Prostate gland (tissue), 2 donors: Measurements from ENCODE around the gene OR5M11. TPM values are rescaled to one million over a fixed set of nuclear protein-coding genes. Genes with fewer than 3 reads are reported as not detected.

Experiments used
- DNase-seq: peaks from one replicate; pipeline ENCODE4 v3.0.0-alpha.2; 2019; ENCODE audit warnings: low spot score
- H3K27ac ChIP-seq, 2 donors: fragments of 200-600 bp; sonication (generic); 2 replicates each; pipeline ENCODE4 v1.5.1; 2017 to 2019
- H3K27me3 ChIP-seq: fragments of 200-600 bp; sonication (generic); replicated peaks from 2 replicates; pipeline ENCODE4 v1.5.1; 2019; ENCODE audit not compliant: insufficient read depth
- H3K36me3 ChIP-seq, 2 donors: fragments of 200-600 bp; sonication (generic); 1 replicate in 1 of 2; 2 replicates in 1 of 2; pipeline versions ENCODE4 v1.5.1 to v1.8.1; 2017 to 2019
- H3K4me1 ChIP-seq: fragments of 200-600 bp; sonication (generic); replicated peaks from 2 replicates; pipeline ENCODE4 v1.5.1; 2019
- H3K4me3 ChIP-seq, 2 donors: fragments of 200-600 bp; sonication (generic); 2 replicates each; pipeline ENCODE4 v1.5.1; 2017 to 2019
- H3K9me3 ChIP-seq: fragments of 200-600 bp; sonication (generic); 2 replicates; pipeline ENCODE4 v1.5.1; 2017
- POLR2A ChIP-seq: fragments of 450-650 bp; IDR thresholded peaks from one replicate; pipeline ENCODE4 v1.6.1; 2016; ENCODE audit warnings: antibody characterized with exemption, mild to moderate bottlenecking
- POLR2AphosphoS5 ChIP-seq: sonication (generic); formaldehyde crosslinking; IDR thresholded peaks from one replicate; pipeline ENCODE4 v1.6.1; 2017; ENCODE audit warnings: antibody characterized with exemption
- WGBS: methylation state at CpG from one replicate; pipeline ENCODE4 v1.1.5; 2018; 5-methylcytosine and 5-hydroxymethylcytosine counted together
- intact Hi-C: fragments of 100-400 bp; cut with DNase I; formaldehyde crosslinking; loops from one replicate; pipeline ENCODE4 v1.14.2; 2022
- total RNA-seq, 2 donors: library from RNA; depleted of rRNA; stranded (reverse); fragments of >200 nt; gene quantifications; one replicate each; pipeline ENCODE4 v1.1.0, GENCODE V29; 2016
- TF ChIP-seq, protein P1 (sequence below), 4 experiments: fragments of 200-600 bp in 2 of 4; fragments of 450-650 bp in 2 of 4; sonication (generic) in 2 of 4; IDR thresholded peaks; 1 replicate in 3 of 4; 2 replicates in 1 of 4; pipeline ENCODE4 v1.5.1; 2016 to 2019; ENCODE audit warnings: antibody characterized with exemption in 4 of 4, mild to moderate bottlenecking in 2 of 4, moderate library complexity in 2 of 4

Gene OR5M11
- total RNA-seq, 2 donors from 2014 or later: not detected

DNA sequence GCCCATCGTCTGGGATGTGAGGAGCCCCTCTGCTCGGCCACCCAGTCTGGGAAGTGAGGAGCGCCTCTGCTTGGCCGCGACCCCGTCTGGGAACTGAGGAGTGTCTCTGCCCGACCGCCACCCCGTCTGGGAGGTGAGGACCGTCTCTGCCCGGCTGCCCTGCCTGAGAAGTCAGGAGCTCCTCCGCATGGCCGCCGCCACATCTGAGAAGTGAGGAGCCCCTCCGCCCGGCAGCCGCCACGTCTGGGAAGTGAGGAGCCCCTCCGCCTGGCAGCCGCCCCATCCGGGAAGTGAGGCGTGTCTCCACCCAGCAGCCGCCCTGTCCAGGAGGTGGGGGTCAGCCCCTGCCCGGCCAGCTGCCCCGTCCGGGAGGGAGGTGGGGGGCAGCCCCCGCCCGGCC is 46.0 kb downstream of the OR5M11 start:
- WGBS: 94% methylated on average over 12 of the region's 28 CpGs
- Histone ChIP-seq H3K27ac (no peak overlapping the region), H3K4me3 (no peak overlapping the region), H3K27me3 (no peaks in the 10 kb centered on the region), H3K4me1 (no peaks in the 10 kb centered on the region), H3K36me3 (no peaks in the 10 kb centered on the region), H3K9me3 (no peaks in the 10 kb centered on the region)
- TF ChIP-seq POLR2AphosphoS5 (no peak), POLR2A (no peak)
- TF ChIP-seq, protein P1, sequence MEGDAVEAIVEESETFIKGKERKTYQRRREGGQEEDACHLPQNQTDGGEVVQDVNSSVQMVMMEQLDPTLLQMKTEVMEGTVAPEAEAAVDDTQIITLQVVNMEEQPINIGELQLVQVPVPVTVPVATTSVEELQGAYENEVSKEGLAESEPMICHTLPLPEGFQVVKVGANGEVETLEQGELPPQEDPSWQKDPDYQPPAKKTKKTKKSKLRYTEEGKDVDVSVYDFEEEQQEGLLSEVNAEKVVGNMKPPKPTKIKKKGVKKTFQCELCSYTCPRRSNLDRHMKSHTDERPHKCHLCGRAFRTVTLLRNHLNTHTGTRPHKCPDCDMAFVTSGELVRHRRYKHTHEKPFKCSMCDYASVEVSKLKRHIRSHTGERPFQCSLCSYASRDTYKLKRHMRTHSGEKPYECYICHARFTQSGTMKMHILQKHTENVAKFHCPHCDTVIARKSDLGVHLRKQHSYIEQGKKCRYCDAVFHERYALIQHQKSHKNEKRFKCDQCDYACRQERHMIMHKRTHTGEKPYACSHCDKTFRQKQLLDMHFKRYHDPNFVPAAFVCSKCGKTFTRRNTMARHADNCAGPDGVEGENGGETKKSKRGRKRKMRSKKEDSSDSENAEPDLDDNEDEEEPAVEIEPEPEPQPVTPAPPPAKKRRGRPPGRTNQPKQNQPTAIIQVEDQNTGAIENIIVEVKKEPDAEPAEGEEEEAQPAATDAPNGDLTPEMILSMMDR (IDR thresholded peaks at IDR 0.05): no peak
- intact Hi-C loops: no loop called here
- no peak for DNase-seq

DNA sequence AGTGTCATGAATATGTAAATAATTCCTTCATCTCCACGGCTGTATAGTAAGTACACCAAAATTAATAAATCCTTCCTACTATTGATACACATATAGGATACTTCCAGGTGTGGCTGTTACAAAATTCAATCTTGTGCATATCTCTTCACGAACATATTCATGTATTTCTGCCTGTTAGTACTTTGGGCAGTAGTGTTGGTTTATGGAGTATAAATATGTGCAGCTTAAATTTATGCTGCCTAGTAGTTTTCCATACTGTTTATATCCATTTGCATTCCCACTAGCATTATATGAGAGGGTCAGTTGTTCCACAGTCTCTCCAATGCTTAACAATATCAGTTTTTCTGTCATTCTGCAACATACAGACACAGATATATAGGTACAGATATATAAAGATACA is 47.9 kb downstream of the OR5M11 start:
- H3K27me3 ChIP-seq: no peaks in the 10 kb centered on the region
- intact Hi-C loops: no loop called here
- WGBS: 88% methylated on average over 2 of the region's 2 CpGs
- TF ChIP-seq POLR2AphosphoS5: no peak
- no peak for TF ChIP-seq POLR2A
- TF ChIP-seq, protein P1 (IDR thresholded peaks at IDR 0.05): no peak
- no peaks in the 10 kb centered on the region for H3K4me1 ChIP-seq
- H3K4me3 ChIP-seq: no peak overlapping the region
- H3K27ac ChIP-seq: no peak overlapping the region
- no peaks in the 10 kb centered on the region for H3K36me3 ChIP-seq
- H3K9me3 ChIP-seq: no peaks in the 10 kb centered on the region
- no peak for DNase-seq

Other genes starting within 250 kb of the OR5M11 start
- gene OR8K3, start 228.1 kb downstream of the OR5M11 start, total RNA-seq: not detected
- 1 to 10 TPM in 1 of 2 donors, not detected in 1; 1.6 TPM for gene OR8K1, start 197.2 kb downstream of the OR5M11 start, total RNA-seq
- gene OR8J1, start 189.0 kb downstream of the OR5M11 start, total RNA-seq: not detected
- not detected for gene OR8U1, start 167.6 kb downstream of the OR5M11 start, total RNA-seq
- not detected for gene OR5AL1, start 130.6 kb downstream of the OR5M11 start, total RNA-seq
- gene OR5M3, start 69.9 kb downstream of the OR5M11 start, total RNA-seq: not detected
- not detected for gene OR5M8, start 51.9 kb downstream of the OR5M11 start, total RNA-seq
- not detected for gene OR5M10, start 34.5 kb upstream of the OR5M11 start, total RNA-seq
- not detected for gene OR5M1, start 71.6 kb upstream of the OR5M11 start, total RNA-seq
- gene OR5AP2, start 99.2 kb upstream of the OR5M11 start, total RNA-seq: not detected
- gene OR5AR1, start 120.4 kb upstream of the OR5M11 start, total RNA-seq: not detected
- not detected for gene OR9G1, start 155.8 kb upstream of the OR5M11 start, total RNA-seq
- gene OR9G4, start 205.4 kb upstream of the OR5M11 start, total RNA-seq: not detected